Measurements from ENCODE around the gene BCL10.

The BCL10 gene

GRCh38 chr1:85307987-85308832 lies 31.8 kb upstream of the BCL10 start:
- CTCF ChIA-PET, result interaction anchor here (0.6 to 3.7 kb wide), 70 partner anchors 9 to 711 kb away, joined by 3 to 30 read pairs (median 4); partner anchors contain the start of genes BCL10 and DDAH1
- DNase-seq (ENCODE audit: low read depth, low spot score), result no peak
- peak; percentile 99 for TF ChIP-seq CTCF (IDR thresholded peaks at IDR 0.05; ENCODE audit: insufficient read depth, low read length, missing control alignments)
- H3K4me3 ChIP-seq (ENCODE audit: low read depth, low read length), result no peak overlapping the region
- POLR2A ChIA-PET, result interaction anchor here (1.0 to 1.7 kb wide), 4 partner anchors 35 to 299 kb away, joined by 3 to 6 read pairs (median 4); no protein-coding TSS in a partner anchor

- ChIA-PET CTCF (interaction anchor here (0.6 to 2.3 kb wide), 2 partner anchors 387 to 712 kb away, joined by 3 to 8 read pairs; no protein-coding TSS in a partner anchor), POLR2A (no interaction called here)
- no peak for TF ChIP-seq CTCF (IDR thresholded peaks at IDR 0.05; ENCODE audit: insufficient read depth, low read length, missing control alignments)
- no peak overlapping the region for H3K4me3 ChIP-seq (ENCODE audit: low read depth, low read length)
- no peak for DNase-seq (ENCODE audit: low read depth, low spot score)
Observed at GRCh38 chr1:85306236-85306635, 29.8 kb upstream of the BCL10 start.

- no peak for TF ChIP-seq CTCF (IDR thresholded peaks at IDR 0.05; ENCODE audit: insufficient read depth, low read length, missing control alignments)
- POLR2A ChIA-PET, result interaction anchor here (0.7 kb wide), 1 partner anchor 11 kb away, joined by 3 read pairs; no protein-coding TSS in a partner anchor
- no peak for DNase-seq (ENCODE audit: low read depth, low spot score)
- CTCF ChIA-PET, result interaction anchor here (1.6 to 1.8 kb wide), 2 partner anchors 40 to 389 kb away, joined by 4 to 7 read pairs; no protein-coding TSS in a partner anchor
- H3K4me3 ChIP-seq (ENCODE audit: low read depth, low read length), result no peak overlapping the region
Observed at GRCh38 chr1:85303440-85304162, 27.2 kb upstream of the BCL10 start.

GRCh38 chr1:85300140-85300539 lies 23.7 kb upstream of the BCL10 start:
- POLR2A ChIA-PET, result no interaction called here
- CTCF ChIA-PET, result no interaction called here
- no peak for TF ChIP-seq CTCF (IDR thresholded peaks at IDR 0.05; ENCODE audit: insufficient read depth, low read length, missing control alignments)
- no peak for DNase-seq (ENCODE audit: low read depth, low spot score)
- H3K4me3 ChIP-seq (ENCODE audit: low read depth, low read length), result no peak overlapping the region

GRCh38 chr1:85297855-85298629 lies 21.6 kb upstream of the BCL10 start:
- DNase-seq (ENCODE audit: low read depth, low spot score), result peak; percentile 96
- CTCF ChIA-PET, result interaction anchor here (1.0 to 5.3 kb wide), 7 partner anchors 8 to 395 kb away, joined by 3 to 29 read pairs (median 4); partner anchors contain the start of gene C1orf52
- TF ChIP-seq CTCF (IDR thresholded peaks at IDR 0.05; ENCODE audit: insufficient read depth, low read length, missing control alignments), result no peak
- peak overlapping the region; percentile 2 for H3K4me3 ChIP-seq (ENCODE audit: low read depth, low read length)
- POLR2A ChIA-PET, result interaction anchor here (1.0 to 2.5 kb wide), 6 partner anchors 22 to 287 kb away, joined by 4 to 8 read pairs (median 5); partner anchors contain the start of gene BCL10

All from AG04449 (cell line).